Testis (tissue), 2 donors: ENCODE data around the gene GPR161.

Experiments
- CTCF ChIP-seq, 3 experiments: fragments of 450-650 bp in 2 of 3; fragments of 200-600 bp in 1 of 3; sonication (generic) in 1 of 3; IDR thresholded peaks; one replicate each; pipeline ENCODE4 v1.5.1; 2016 to 2019; ENCODE audit warnings: antibody characterized with exemption in 3 of 3, mild to moderate bottlenecking in 2 of 3, moderate library complexity in 1 of 3
- POLR2A ChIP-seq: fragments of 450-650 bp; IDR thresholded peaks from one replicate; pipeline ENCODE4 v1.6.1; 2017; ENCODE audit warnings: antibody characterized with exemption, mild to moderate bottlenecking, moderate library complexity

DNA sequence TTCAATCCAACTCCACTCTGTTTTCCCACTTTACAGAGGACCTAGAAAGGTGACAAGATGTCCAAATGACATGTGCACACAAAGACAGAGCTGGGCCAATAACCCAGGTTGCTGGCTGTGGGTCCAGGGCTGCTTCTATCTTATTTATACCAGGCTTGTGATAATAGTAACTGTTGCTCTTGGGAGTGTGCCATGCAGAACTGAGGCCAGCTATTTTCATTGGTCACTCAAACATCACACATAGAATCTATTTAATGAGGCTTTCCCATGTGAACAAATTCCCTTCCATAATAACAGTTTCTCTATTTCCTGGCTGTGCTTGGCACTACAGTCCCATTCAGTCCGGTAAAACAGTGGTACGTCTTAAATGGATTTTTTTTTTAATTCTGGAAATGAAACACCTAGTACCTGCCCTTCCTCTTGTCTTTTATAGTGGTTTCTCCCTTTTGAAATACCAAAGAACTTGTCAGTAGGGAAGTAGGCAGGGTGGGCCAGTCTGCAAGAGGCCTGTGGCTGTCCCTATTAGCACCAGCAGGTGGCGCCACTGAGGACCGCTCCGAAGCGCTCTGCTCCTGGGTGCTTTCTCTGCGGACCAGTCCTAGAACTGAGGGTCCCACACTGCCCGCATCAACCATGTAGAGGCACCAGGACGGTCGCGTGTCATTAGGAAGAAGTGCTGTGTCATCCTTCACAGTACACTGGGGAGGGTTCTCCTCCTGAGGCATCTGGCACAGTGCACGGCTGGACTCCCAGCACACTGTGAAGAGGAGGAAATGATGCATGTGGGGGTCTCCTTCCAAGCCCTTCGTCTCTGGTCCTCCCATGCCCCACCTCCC, 52.1 kb downstream of the GPR161 start:
- TF ChIP-seq CTCF (IDR thresholded peaks at IDR 0.05) (peak; percentile 84 to 92 (median 85)), POLR2A (no peak)
